K562 (cell line): Measurements from ENCODE around the gene STT3B. TPM values are rescaled to one million over a fixed set of nuclear protein-coding genes. Genes with fewer than 3 reads are reported as not detected.

Source experiments
- ARHGAP35 ChIP-seq: fragments of 450-650 bp; IDR thresholded peaks from 2 replicates; pipeline ENCODE4 v1.6.1; 2018; ENCODE audit not compliant: partially characterized antibody
- BRF2 ChIP-seq: IDR thresholded peaks from 3 replicates; pipeline ENCODE4 v1.6.1; 2011; ENCODE audit warnings: borderline replicate concordance, mild to moderate bottlenecking; ENCODE audit not compliant: insufficient read length, insufficient read depth
- CBX1 ChIP-seq: sonication (generic); IDR thresholded peaks from 2 replicates; pipeline ENCODE4 v1.6.1; 2016; ENCODE audit warnings: antibody characterized with exemption, low read depth, mild to moderate bottlenecking
- CCAR2 ChIP-seq: fragments of 200-400 bp; formaldehyde crosslinking; IDR thresholded peaks from 2 replicates; pipeline ENCODE4 v1.6.1; 2017; ENCODE audit warnings: mild to moderate bottlenecking, low read depth, low read length
- CHCHD3 ChIP-seq: fragments of 250-450 bp; sonication (Bioruptor Pico); IDR thresholded peaks from 2 replicates; pipeline ENCODE4 v2.1.2; 2022; ENCODE audit warnings: mild to moderate bottlenecking
- DDX20 ChIP-seq: fragments of 450-650 bp; IDR thresholded peaks from 2 replicates; pipeline ENCODE4 v1.6.1; 2016; ENCODE audit warnings: missing genetic modification characterization, low read depth, mild to moderate bottlenecking, missing compliant biosample characterization, moderate library complexity
- EGR1 ChIP-seq: fragments of 450-650 bp; conservative IDR thresholded peaks from 2 replicates; pipeline ENCODE4 v1.6.1; 2017; ENCODE audit warnings: mild to moderate bottlenecking
- ETV6 ChIP-seq, 3 experiments: fragments of 150-350 bp in 1 of 3; sonication (generic) in 1 of 3; formaldehyde crosslinking in 1 of 3; IDR thresholded peaks; 2 replicates each; pipeline versions ENCODE4 v1.6.1 to v1.8.0; 2014 to 2022; ENCODE audit warnings: borderline replicate concordance in 2 of 3, low read depth in 2 of 3, antibody characterized with exemption in 1 of 3, low read length in 1 of 3, mild to moderate bottlenecking in 1 of 3, missing genetic modification reagents in 1 of 3
- FOSL1 ChIP-seq: fragments of 200-800 bp; sonication (Bioruptor generic); conservative IDR thresholded peaks from 2 replicates; pipeline ENCODE4 v1.6.1; 2016; ENCODE audit warnings: missing genetic modification characterization, missing compliant biosample characterization
- FOXK2 ChIP-seq, 2 experiments: fragments of 450-650 bp; IDR thresholded peaks in 1 of 2; conservative IDR thresholded peaks in 1 of 2; 2 replicates each; pipeline ENCODE4 v1.6.1; 2016; ENCODE audit warnings: low read depth in 2 of 2, mild to moderate bottlenecking in 1 of 2
- PHB2 ChIP-seq: fragments of 450-650 bp; IDR thresholded peaks from 2 replicates; pipeline ENCODE4 v1.6.1; 2017; ENCODE audit warnings: low read depth
- SIN3A ChIP-seq, 2 experiments: fragments of 150-350 bp in 1 of 2; IDR thresholded peaks; 2 replicates each; pipeline ENCODE4 v1.6.1; 2011 to 2016; ENCODE audit warnings: borderline replicate concordance in 2 of 2, low read depth in 2 of 2, low read length in 2 of 2, mild to moderate bottlenecking in 2 of 2, moderate library complexity in 2 of 2; ENCODE audit not compliant: control insufficient read depth in 1 of 2
- SNIP1 ChIP-seq: fragments of 450-650 bp; IDR thresholded peaks from 2 replicates; pipeline ENCODE4 v1.7.1; 2017; ENCODE audit warnings: low read depth, mild to moderate bottlenecking
- TSC22D4 ChIP-seq: fragments of 450-650 bp; IDR thresholded peaks from 2 replicates; pipeline ENCODE4 v1.6.1; 2016; ENCODE audit warnings: missing genetic modification characterization, missing biosample characterization, control low read depth
- TSHZ1 ChIP-seq: fragments of 250-450 bp; sonication (Bioruptor Pico); IDR thresholded peaks from 2 replicates; pipeline ENCODE4 v1.4.0; 2020; ENCODE audit warnings: mild to moderate bottlenecking, moderate library complexity
- ZEB2 ChIP-seq: fragments of 450-650 bp; IDR thresholded peaks from 2 replicates; pipeline ENCODE4 v1.6.1; 2016
- ZNF217 ChIP-seq: sonication (generic); formaldehyde crosslinking; IDR thresholded peaks from 2 replicates; pipeline ENCODE4 v1.8.0; 2022; ENCODE audit warnings: mild to moderate bottlenecking, missing genetic modification reagents
- ZNF518B ChIP-seq: fragments of 250-450 bp; sonication (Bioruptor Pico); IDR thresholded peaks from 2 replicates; pipeline ENCODE4 v1.5.0; 2021; ENCODE audit warnings: mild to moderate bottlenecking, moderate library complexity
- ZNF766 ChIP-seq: fragments of 200-800 bp; sonication (Bioruptor generic); conservative IDR thresholded peaks from 2 replicates; pipeline ENCODE4 v1.6.1; 2016; ENCODE audit warnings: missing genetic modification characterization, missing compliant biosample characterization
- ZZZ3 ChIP-seq: fragments of 450-650 bp; IDR thresholded peaks from 2 replicates; pipeline ENCODE4 v1.6.1; 2016; ENCODE audit warnings: antibody characterized with exemption, mild to moderate bottlenecking, moderate library complexity
- polyA plus RNA-seq, 8 experiments: library from polyadenylated mRNA; depleted of rRNA in 4 of 8; stranded (reverse) in 5 of 8; unstranded in 3 of 8; fragments of >200 nt; fragmentation: Nextera tagmentation in 2 of 8; fragmentation: Illumina TruSeq in 1 of 8; extraction: Ambion mirVana in 2 of 8; extraction: Trizol in 1 of 8; gene quantifications; 2 replicates each; pipeline versions ENCODE4 v1.2.1 to v1.2.3, GENCODE V29; 2011 to 2014; ENCODE audit warnings: inconsistent platforms in 1 of 8, missing spikeins in 1 of 8
- total RNA-seq, 7 experiments: library from RNA; depleted of rRNA in 6 of 7; stranded (reverse); fragments of >200 nt in 6 of 7; fragmentation: Illumina TruSeq in 2 of 7; extraction: Trizol in 2 of 7; gene quantifications; 2 replicates each; pipeline versions ENCODE4 v1.2.1 to v1.2.3, GENCODE V29; 2011 to 2021; ENCODE audit warnings: low replicate concordance in 1 of 7

The STT3B gene
- total and polyA plus RNA-seq, 9 of the 15 experiments (the other 6 are each of a cell fraction or from before 2014, with no cell fraction given), result 22.4 to 147 (median 100) TPM

GRCh38 chr3:31531992-31532586 lies 636 bp upstream of the STT3B start (continued):
- TF ChIP-seq TSHZ1 (CRISPR knock-in tag) (no peak), FOSL1 (tag) (no peak), FOXK2 (conservative IDR thresholded peaks at IDR 0.05 in 1 of 2, IDR thresholded peaks at IDR 0.05 in 1 of 2; ENCODE audit: low read depth in 2 of 2) (peak in 1 of 2 experiments; percentile 64; a peak in 1 of 4 replicates), ZNF518B (no peak), BRF2 (no peak), ZZZ3 (no peak), ZNF766 (0 out of 2 replicates have a peak, but pooled peaks have one; percentile 46), CCAR2 (no peak), ETV6 (IDR thresholded peaks at IDR 0.05; ENCODE audit: borderline replicate concordance in 1 of 2, low read depth in 2 of 2, low read length in 1 of 2) (peak in 1 of 2 experiments; percentile 28; a peak in 1 of 4 replicates), ETV6 (CRISPR knock-in tag; IDR thresholded peaks at IDR 0.05; ENCODE audit: borderline replicate concordance) (0 out of 2 replicates have a peak, but pooled peaks have one; percentile 39), ZNF217 (no peak), CHCHD3 (peak; percentile 93), SNIP1 (no peak), PHB2 (no peak), TSC22D4 (no peak), DDX20 (no peak), ZEB2 (no peak; the same call in 1 of the 2 replicates), CBX1 (peak; percentile 98), EGR1 (peak; percentile 51; the same call in 1 of the 2 replicates), SIN3A (IDR thresholded peaks at IDR 0.05; ENCODE audit: borderline replicate concordance in 2 of 2, control insufficient read depth in 1 of 2, low read depth in 2 of 2, low read length in 2 of 2) (no peak; a peak in 2 of 4 replicates), ARHGAP35 (no peak)
